HEK293 (cell line): ENCODE measurements around the gene MYLK4.

Source experiments
- CTCF ChIA-PET: fragments of 350-600 bp; formaldehyde crosslinking; extraction: SDS; loops from one replicate; lab custom pipeline; 2021; ENCODE audit warnings: antibody characterized with exemption; lab: Yijun Ruan, JAX
- POLR2A ChIA-PET: fragments of 300-600 bp; formaldehyde crosslinking; extraction: SDS; loops from one replicate; lab custom pipeline; 2020; ENCODE audit warnings: antibody characterized with exemption, inconsistent platforms; lab: Yijun Ruan, JAX
- H3K27ac ChIP-seq: fragments of 200-500 bp; sonication (Bioruptor generic); 2 replicates; pipeline ENCODE4 v1.5.1; 2014; ENCODE audit warnings: low read depth, low read length, control low read depth, inconsistent platforms; ENCODE audit errors: extremely low read depth
- H3K36me3 ChIP-seq, 2 experiments: fragments of 200-500 bp in 1 of 2; sonication (Bioruptor generic) in 1 of 2; 1 replicate in 1 of 2; 2 replicates in 1 of 2; pipeline ENCODE4 v1.5.1; 2014 to 2017; ENCODE audit warnings: inconsistent platforms in 2 of 2, low read length in 2 of 2; ENCODE audit not compliant: control insufficient read depth in 2 of 2, insufficient read depth in 1 of 2
- H3K4me1 ChIP-seq: fragments of 200-500 bp; sonication (Bioruptor generic); 2 replicates; pipeline ENCODE4 v1.5.1; 2014; ENCODE audit warnings: mild to moderate bottlenecking, low read length, inconsistent platforms; ENCODE audit not compliant: control insufficient read depth, insufficient read depth
- H3K4me3 ChIP-seq: 2 replicates; pipeline ENCODE4 v1.5.1; 2011; ENCODE audit warnings: low read depth, mild to moderate bottlenecking, control low read depth, low read length, moderate library complexity
- H3K9me3 ChIP-seq: fragments of 200-500 bp; sonication (Bioruptor generic); 2 replicates; pipeline ENCODE4 v1.5.1; 2014; ENCODE audit warnings: low read depth, low read length, inconsistent platforms; ENCODE audit not compliant: control insufficient read depth, insufficient read depth
- EGR2 ChIP-seq: fragments of 450-650 bp; formaldehyde crosslinking; IDR thresholded peaks from 2 replicates; pipeline ENCODE4 v1.5.1; 2016; ENCODE audit warnings: low read depth, missing biosample characterization, missing genetic modification characterization
- GFI1B ChIP-seq: fragments of 450-650 bp; formaldehyde crosslinking; IDR thresholded peaks from 2 replicates; pipeline ENCODE4 v1.5.1; 2016; ENCODE audit warnings: missing biosample characterization, missing genetic modification characterization
- KLF10 ChIP-seq: fragments of 450-650 bp; IDR thresholded peaks from 2 replicates; pipeline ENCODE4 v1.5.1; 2018; ENCODE audit warnings: missing biosample characterization, mild to moderate bottlenecking, missing genetic modification characterization
- KLF7 ChIP-seq: fragments of 450-650 bp; formaldehyde crosslinking; IDR thresholded peaks from 2 replicates; pipeline ENCODE4 v1.5.1; 2016; ENCODE audit warnings: missing biosample characterization, missing genetic modification characterization, borderline replicate concordance
- SALL2 ChIP-seq: fragments of 450-650 bp; formaldehyde crosslinking; IDR thresholded peaks from 2 replicates; pipeline ENCODE4 v1.5.0; 2017; ENCODE audit warnings: missing biosample characterization, mild to moderate bottlenecking, missing genetic modification characterization, borderline replicate concordance
- WT1 ChIP-seq: fragments of 450-650 bp; formaldehyde crosslinking; IDR thresholded peaks from 2 replicates; pipeline ENCODE4 v1.5.1; 2016; ENCODE audit warnings: missing biosample characterization, missing genetic modification characterization
- ZEB2 ChIP-seq: fragments of 450-650 bp; formaldehyde crosslinking; IDR thresholded peaks from 2 replicates; pipeline ENCODE4 v1.5.1; 2016; ENCODE audit warnings: missing biosample characterization, missing genetic modification characterization
- ZNF10 ChIP-seq: fragments of 450-650 bp; formaldehyde crosslinking; IDR thresholded peaks from 2 replicates; pipeline ENCODE4 v1.5.1; 2017; ENCODE audit warnings: missing biosample characterization, missing genetic modification characterization
- ZNF140 ChIP-seq: fragments of 450-650 bp; formaldehyde crosslinking; IDR thresholded peaks from 2 replicates; pipeline ENCODE4 v1.5.1; 2016; ENCODE audit warnings: missing biosample characterization, missing genetic modification characterization
- ZNF2 ChIP-seq: fragments of 450-650 bp; formaldehyde crosslinking; IDR thresholded peaks from 2 replicates; pipeline ENCODE4 v1.5.1; 2016; ENCODE audit warnings: missing biosample characterization, missing genetic modification characterization
- ZNF223 ChIP-seq: fragments of 450-650 bp; formaldehyde crosslinking; IDR thresholded peaks from 2 replicates; pipeline ENCODE4 v1.5.1; 2016; ENCODE audit warnings: missing biosample characterization, missing genetic modification characterization
- ZNF335 ChIP-seq: fragments of 450-650 bp; formaldehyde crosslinking; conservative IDR thresholded peaks from 2 replicates; pipeline ENCODE4 v1.5.1; 2016; ENCODE audit warnings: missing biosample characterization, missing genetic modification characterization
- ZNF366 ChIP-seq: fragments of 450-650 bp; formaldehyde crosslinking; conservative IDR thresholded peaks from 2 replicates; pipeline ENCODE4 v1.5.1; 2016; ENCODE audit warnings: missing biosample characterization, missing genetic modification characterization
- ZNF37A ChIP-seq: fragments of 450-650 bp; IDR thresholded peaks from 2 replicates; pipeline ENCODE4 v1.5.1; 2018; ENCODE audit warnings: missing biosample characterization, missing genetic modification characterization
- ZNF394 ChIP-seq: fragments of 450-650 bp; formaldehyde crosslinking; IDR thresholded peaks from 2 replicates; pipeline ENCODE4 v1.5.1; 2016; ENCODE audit warnings: missing biosample characterization, missing genetic modification characterization, mild to moderate bottlenecking, moderate library complexity, borderline replicate concordance
- ZNF433 ChIP-seq: fragments of 450-650 bp; formaldehyde crosslinking; IDR thresholded peaks from 2 replicates; pipeline ENCODE4 v1.5.1; 2016; ENCODE audit warnings: missing biosample characterization, missing genetic modification characterization, low read depth
- ZNF48 ChIP-seq: fragments of 450-650 bp; formaldehyde crosslinking; IDR thresholded peaks from 2 replicates; pipeline ENCODE4 v1.5.1; 2016; ENCODE audit warnings: missing biosample characterization, missing genetic modification characterization
- ZNF501 ChIP-seq: fragments of 450-650 bp; formaldehyde crosslinking; IDR thresholded peaks from 2 replicates; pipeline ENCODE4 v1.5.1; 2016; ENCODE audit warnings: missing biosample characterization, missing genetic modification characterization
- ZNF558 ChIP-seq: fragments of 450-650 bp; formaldehyde crosslinking; IDR thresholded peaks from 2 replicates; pipeline ENCODE4 v1.5.1; 2016; ENCODE audit warnings: missing biosample characterization, missing genetic modification characterization
- ZNF585B ChIP-seq: fragments of 450-650 bp; formaldehyde crosslinking; IDR thresholded peaks from 2 replicates; pipeline ENCODE4 v1.5.1; 2016; ENCODE audit warnings: missing biosample characterization, missing genetic modification characterization
- ZNF596 ChIP-seq: fragments of 450-650 bp; IDR thresholded peaks from 2 replicates; pipeline ENCODE4 v1.5.0; 2018; ENCODE audit warnings: missing biosample characterization, mild to moderate bottlenecking, missing genetic modification characterization, moderate library complexity
- ZNF621 ChIP-seq: fragments of 450-650 bp; formaldehyde crosslinking; IDR thresholded peaks from 2 replicates; pipeline ENCODE4 v1.5.1; 2017; ENCODE audit warnings: missing biosample characterization, missing genetic modification characterization
- ZNF654 ChIP-seq: fragments of 450-650 bp; formaldehyde crosslinking; IDR thresholded peaks from 2 replicates; pipeline ENCODE4 v1.5.1; 2016; ENCODE audit warnings: low read depth, missing biosample characterization, missing genetic modification characterization
- ZNF768 ChIP-seq: fragments of 450-650 bp; formaldehyde crosslinking; IDR thresholded peaks from 2 replicates; pipeline ENCODE4 v1.5.1; 2018; ENCODE audit warnings: missing biosample characterization, mild to moderate bottlenecking, missing genetic modification characterization
- TF ChIP-seq, protein P1 (sequence below): fragments of 450-650 bp; formaldehyde crosslinking; IDR thresholded peaks from 2 replicates; pipeline ENCODE4 v1.5.1; 2017; ENCODE audit warnings: missing biosample characterization, missing genetic modification characterization
- TF ChIP-seq, protein P2 (sequence below): fragments of 450-650 bp; formaldehyde crosslinking; IDR thresholded peaks from 2 replicates; pipeline ENCODE4 v1.5.1; 2017; ENCODE audit warnings: missing biosample characterization, missing genetic modification characterization
- TF ChIP-seq, protein P3 (sequence below): fragments of 450-650 bp; formaldehyde crosslinking; IDR thresholded peaks from 2 replicates; pipeline ENCODE4 v1.5.1; 2017; ENCODE audit warnings: missing biosample characterization, missing genetic modification characterization

MYLK4 gene

DNA sequence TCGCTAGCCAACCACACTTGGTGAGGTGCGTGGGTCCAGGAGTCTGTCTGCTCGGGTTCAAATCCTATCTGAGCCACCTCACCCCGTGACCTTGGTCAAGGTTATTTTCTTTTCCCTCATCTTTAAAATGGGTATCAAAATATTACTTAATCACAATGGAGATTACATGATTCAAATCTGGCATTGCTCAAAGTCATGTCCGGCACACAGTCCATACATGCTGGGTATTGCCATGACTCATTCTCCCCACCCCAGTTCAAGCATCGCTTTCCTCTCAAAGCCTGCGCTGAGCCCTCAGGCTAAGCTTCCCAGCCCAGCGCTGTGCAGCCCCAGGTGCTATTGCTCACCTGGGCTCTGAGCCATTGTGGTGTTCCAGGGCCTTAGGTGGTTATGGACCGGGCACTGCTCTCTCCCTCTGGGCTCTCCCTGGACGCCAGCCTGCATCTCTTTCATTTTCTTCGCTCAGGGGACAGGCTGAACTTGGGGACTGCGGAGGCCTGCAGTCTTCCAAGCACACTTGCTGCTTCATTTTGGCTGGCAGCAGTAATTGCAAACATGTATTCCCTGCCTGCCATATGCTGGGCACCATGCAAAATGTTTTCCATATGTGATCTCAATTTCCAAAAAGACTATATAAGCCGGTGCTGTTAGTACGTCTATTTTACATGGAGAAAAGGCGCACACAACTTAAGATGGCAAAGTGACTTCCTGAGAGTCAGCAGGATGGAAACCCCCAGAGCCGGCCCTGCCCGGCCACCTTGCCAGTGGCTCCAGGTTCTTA is 41.8 kb upstream of the MYLK4 start:
- H3K36me3 ChIP-seq: peaks cover 0 to 5% of the 10 kb centered on the region in 2 experiments; a peak in 1 of 3 replicates
- CTCF ChIA-PET: interaction anchor here (0.5 to 5.1 kb wide), 23 partner anchors 8 to 205 kb away, joined by 3 to 118 read pairs (median 8); partner anchors contain the start of genes MYLK4 and SERPINB1
- TF ChIP-seq ZNF654 (tag by site-specific recombination) (no peak), ZNF10 (no peak), ZNF394 (no peak), KLF10 (tag by site-specific recombination) (no peak), ZNF48 (tag by site-specific recombination) (no peak), KLF7 (tag by site-specific recombination) (no peak), GFI1B (no peak), ZNF621 (tag by site-specific recombination) (no peak), ZNF768 (tag by site-specific recombination) (no peak), WT1 (tag by site-specific recombination) (no peak)
- TF ChIP-seq, all 188 proteins: peak for 0
- POLR2A ChIA-PET: no interaction called here
- Histone ChIP-seq H3K9me3 (no peaks in the 10 kb centered on the region), H3K27ac (no peak overlapping the region), H3K4me1 (no peaks in the 10 kb centered on the region), H3K4me3 (no peak overlapping the region)

DNA sequence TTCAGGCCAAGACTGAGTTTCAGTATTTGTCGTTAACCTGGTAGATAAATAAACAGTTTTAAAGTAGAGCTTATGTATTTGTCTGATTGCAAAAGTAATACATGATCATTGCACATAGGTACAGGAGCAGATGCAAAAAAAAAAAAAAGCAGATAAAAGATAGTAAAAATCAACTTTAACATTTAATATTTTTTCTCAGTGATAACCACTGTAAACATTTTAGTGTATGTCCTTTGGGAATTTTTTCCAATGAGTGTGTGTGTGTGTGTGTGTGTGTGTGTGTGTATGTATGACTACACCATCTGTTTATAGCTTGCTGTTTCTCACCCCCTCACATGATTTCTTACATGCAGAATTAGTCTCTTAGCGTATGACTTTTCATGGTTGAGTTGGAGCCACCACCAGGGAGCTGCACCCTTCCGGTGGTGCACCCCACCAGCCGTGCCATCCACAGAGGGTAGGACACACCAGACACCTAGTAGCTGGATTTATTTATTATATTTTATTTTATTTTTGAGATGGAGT is 40.8 kb upstream of the MYLK4 start:
- H3K36me3 ChIP-seq: peaks cover 0 to 9% of the 10 kb centered on the region in 2 experiments; a peak in 1 of 3 replicates
- H3K4me1 ChIP-seq: no peaks in the 10 kb centered on the region
- no peaks in the 10 kb centered on the region for H3K9me3 ChIP-seq
- ChIA-PET CTCF (interaction anchor here (0.6 to 5.1 kb wide), 52 partner anchors 9 to 1196 kb away, joined by 3 to 118 read pairs (median 5); partner anchors contain the start of genes MYLK4 and SERPINB1), POLR2A (interaction anchor here (0.5 to 1.1 kb wide), 8 partner anchors 12 to 261 kb away, joined by 3 to 15 read pairs (median 3); partner anchors contain the start of gene SERPINB1)
- TF ChIP-seq ZNF585B (tag by site-specific recombination): no peak
- TF ChIP-seq ZEB2 (tag by site-specific recombination): 0 out of 2 replicates have a peak, but pooled peaks have one; percentile 4
- TF ChIP-seq, protein P1, sequence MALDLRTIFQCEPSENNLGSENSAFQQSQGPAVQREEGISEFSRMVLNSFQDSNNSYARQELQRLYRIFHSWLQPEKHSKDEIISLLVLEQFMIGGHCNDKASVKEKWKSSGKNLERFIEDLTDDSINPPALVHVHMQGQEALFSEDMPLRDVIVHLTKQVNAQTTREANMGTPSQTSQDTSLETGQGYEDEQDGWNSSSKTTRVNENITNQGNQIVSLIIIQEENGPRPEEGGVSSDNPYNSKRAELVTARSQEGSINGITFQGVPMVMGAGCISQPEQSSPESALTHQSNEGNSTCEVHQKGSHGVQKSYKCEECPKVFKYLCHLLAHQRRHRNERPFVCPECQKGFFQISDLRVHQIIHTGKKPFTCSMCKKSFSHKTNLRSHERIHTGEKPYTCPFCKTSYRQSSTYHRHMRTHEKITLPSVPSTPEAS (tag by site-specific recombination): peak; percentile 86
- no peak for TF ChIP-seq ZNF596 (tag by site-specific recombination)
- TF ChIP-seq EGR2: no peak
- TF ChIP-seq, protein P2, sequence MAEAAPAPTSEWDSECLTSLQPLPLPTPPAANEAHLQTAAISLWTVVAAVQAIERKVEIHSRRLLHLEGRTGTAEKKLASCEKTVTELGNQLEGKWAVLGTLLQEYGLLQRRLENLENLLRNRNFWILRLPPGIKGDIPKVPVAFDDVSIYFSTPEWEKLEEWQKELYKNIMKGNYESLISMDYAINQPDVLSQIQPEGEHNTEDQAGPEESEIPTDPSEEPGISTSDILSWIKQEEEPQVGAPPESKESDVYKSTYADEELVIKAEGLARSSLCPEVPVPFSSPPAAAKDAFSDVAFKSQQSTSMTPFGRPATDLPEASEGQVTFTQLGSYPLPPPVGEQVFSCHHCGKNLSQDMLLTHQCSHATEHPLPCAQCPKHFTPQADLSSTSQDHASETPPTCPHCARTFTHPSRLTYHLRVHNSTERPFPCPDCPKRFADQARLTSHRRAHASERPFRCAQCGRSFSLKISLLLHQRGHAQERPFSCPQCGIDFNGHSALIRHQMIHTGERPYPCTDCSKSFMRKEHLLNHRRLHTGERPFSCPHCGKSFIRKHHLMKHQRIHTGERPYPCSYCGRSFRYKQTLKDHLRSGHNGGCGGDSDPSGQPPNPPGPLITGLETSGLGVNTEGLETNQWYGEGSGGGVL: no peak
- TF ChIP-seq SALL2 (tag by site-specific recombination): no peak
- 0 out of 2 replicates have a peak, but pooled peaks have one; percentile 4 for TF ChIP-seq ZNF366 (tag by site-specific recombination)
- TF ChIP-seq, protein P3, sequence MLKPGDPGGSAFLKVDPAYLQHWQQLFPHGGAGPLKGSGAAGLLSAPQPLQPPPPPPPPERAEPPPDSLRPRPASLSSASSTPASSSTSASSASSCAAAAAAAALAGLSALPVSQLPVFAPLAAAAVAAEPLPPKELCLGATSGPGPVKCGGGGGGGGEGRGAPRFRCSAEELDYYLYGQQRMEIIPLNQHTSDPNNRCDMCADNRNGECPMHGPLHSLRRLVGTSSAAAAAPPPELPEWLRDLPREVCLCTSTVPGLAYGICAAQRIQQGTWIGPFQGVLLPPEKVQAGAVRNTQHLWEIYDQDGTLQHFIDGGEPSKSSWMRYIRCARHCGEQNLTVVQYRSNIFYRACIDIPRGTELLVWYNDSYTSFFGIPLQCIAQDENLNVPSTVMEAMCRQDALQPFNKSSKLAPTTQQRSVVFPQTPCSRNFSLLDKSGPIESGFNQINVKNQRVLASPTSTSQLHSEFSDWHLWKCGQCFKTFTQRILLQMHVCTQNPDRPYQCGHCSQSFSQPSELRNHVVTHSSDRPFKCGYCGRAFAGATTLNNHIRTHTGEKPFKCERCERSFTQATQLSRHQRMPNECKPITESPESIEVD (tag by site-specific recombination): peak; percentile 22; the same call in 1 of the 2 replicates
- TF ChIP-seq ZNF37A (tag by site-specific recombination): no peak
- TF ChIP-seq ZNF558: no peak
- no peak for TF ChIP-seq ZNF433 (tag by site-specific recombination)
- TF ChIP-seq ZNF140: no peak
- TF ChIP-seq ZNF223 (tag by site-specific recombination): no peak
- 0 out of 2 replicates have a peak, but pooled peaks have one; percentile 10 for TF ChIP-seq ZNF335
- 0 out of 2 replicates have a peak, but pooled peaks have one; percentile 6 for TF ChIP-seq ZNF2 (tag by site-specific recombination)
- TF ChIP-seq ZNF501 (tag by site-specific recombination): no peak
- no peak overlapping the region for H3K4me3 ChIP-seq
- no peak overlapping the region for H3K27ac ChIP-seq
